HL-60 (cell line): ENCODE measurements around the gene WNT4.

Source experiments
- GABPA ChIP-seq: IDR thresholded peaks from 2 replicates; pipeline ENCODE4 v1.6.1; 2012; ENCODE audit warnings: low read depth
- POLR2AphosphoS5 ChIP-seq: IDR thresholded peaks from 2 replicates; pipeline ENCODE4 v1.6.1; 2012; ENCODE audit warnings: low read depth
- SPI1 ChIP-seq: IDR thresholded peaks from 2 replicates; pipeline ENCODE4 v1.6.1; 2012; ENCODE audit warnings: low read depth, mild to moderate bottlenecking, borderline replicate concordance
- TF ChIP-seq, protein P1 (sequence below): IDR thresholded peaks from one replicate; pipeline ENCODE4 v1.5.1; 2011; ENCODE audit warnings: low read length, control low read depth, inconsistent platforms; ENCODE audit not compliant: insufficient read depth
- TF ChIP-seq, protein P2 (sequence below): IDR thresholded peaks from 2 replicates; pipeline ENCODE4 v1.6.1; 2012; ENCODE audit warnings: low read depth; ENCODE audit not compliant: insufficient replicate concordance

DNA sequence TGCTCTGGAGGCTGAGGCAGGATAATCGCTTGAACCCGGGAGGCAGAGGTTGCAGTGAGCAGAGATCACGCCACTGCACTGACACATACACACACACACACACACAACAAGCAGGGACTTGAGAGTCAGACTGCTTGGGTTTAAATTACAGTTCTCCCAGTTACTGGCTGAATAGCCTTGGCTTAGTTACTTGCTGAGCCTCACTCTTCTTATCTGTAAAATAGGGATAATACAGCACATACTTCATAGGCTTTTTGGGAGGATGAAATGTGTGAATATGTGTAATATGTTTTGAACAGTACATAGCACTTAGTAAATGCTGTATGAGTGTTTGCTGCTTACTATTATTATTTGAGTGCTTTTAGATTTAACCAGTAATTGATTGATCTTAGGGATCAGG, 66.6 kb downstream of the WNT4 start:
- TF ChIP-seq POLR2AphosphoS5 (no peak), GABPA (no peak), SPI1 (no peak)
- TF ChIP-seq, protein P1, sequence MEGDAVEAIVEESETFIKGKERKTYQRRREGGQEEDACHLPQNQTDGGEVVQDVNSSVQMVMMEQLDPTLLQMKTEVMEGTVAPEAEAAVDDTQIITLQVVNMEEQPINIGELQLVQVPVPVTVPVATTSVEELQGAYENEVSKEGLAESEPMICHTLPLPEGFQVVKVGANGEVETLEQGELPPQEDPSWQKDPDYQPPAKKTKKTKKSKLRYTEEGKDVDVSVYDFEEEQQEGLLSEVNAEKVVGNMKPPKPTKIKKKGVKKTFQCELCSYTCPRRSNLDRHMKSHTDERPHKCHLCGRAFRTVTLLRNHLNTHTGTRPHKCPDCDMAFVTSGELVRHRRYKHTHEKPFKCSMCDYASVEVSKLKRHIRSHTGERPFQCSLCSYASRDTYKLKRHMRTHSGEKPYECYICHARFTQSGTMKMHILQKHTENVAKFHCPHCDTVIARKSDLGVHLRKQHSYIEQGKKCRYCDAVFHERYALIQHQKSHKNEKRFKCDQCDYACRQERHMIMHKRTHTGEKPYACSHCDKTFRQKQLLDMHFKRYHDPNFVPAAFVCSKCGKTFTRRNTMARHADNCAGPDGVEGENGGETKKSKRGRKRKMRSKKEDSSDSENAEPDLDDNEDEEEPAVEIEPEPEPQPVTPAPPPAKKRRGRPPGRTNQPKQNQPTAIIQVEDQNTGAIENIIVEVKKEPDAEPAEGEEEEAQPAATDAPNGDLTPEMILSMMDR = no peak
- TF ChIP-seq, protein P2, sequence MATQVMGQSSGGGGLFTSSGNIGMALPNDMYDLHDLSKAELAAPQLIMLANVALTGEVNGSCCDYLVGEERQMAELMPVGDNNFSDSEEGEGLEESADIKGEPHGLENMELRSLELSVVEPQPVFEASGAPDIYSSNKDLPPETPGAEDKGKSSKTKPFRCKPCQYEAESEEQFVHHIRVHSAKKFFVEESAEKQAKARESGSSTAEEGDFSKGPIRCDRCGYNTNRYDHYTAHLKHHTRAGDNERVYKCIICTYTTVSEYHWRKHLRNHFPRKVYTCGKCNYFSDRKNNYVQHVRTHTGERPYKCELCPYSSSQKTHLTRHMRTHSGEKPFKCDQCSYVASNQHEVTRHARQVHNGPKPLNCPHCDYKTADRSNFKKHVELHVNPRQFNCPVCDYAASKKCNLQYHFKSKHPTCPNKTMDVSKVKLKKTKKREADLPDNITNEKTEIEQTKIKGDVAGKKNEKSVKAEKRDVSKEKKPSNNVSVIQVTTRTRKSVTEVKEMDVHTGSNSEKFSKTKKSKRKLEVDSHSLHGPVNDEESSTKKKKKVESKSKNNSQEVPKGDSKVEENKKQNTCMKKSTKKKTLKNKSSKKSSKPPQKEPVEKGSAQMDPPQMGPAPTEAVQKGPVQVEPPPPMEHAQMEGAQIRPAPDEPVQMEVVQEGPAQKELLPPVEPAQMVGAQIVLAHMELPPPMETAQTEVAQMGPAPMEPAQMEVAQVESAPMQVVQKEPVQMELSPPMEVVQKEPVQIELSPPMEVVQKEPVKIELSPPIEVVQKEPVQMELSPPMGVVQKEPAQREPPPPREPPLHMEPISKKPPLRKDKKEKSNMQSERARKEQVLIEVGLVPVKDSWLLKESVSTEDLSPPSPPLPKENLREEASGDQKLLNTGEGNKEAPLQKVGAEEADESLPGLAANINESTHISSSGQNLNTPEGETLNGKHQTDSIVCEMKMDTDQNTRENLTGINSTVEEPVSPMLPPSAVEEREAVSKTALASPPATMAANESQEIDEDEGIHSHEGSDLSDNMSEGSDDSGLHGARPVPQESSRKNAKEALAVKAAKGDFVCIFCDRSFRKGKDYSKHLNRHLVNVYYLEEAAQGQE = no peak
